CD4-positive, alpha-beta memory T cell (primary cell): ENCODE data around the gene SLC6A17. TPM values are rescaled to one million over a fixed set of nuclear protein-coding genes. Genes with fewer than 3 reads are reported as not detected.

Source experiments
- CTCF ChIA-PET: fragments of 350-600 bp; sonication (Branson Sonifier 250); formaldehyde crosslinking; loops from one replicate; lab custom pipeline; 2021; ENCODE audit warnings: inconsistent platforms; ENCODE audit not compliant: partially characterized antibody; lab: Charles Lee
- POLR2A ChIA-PET: fragments of 350-600 bp; sonication (Branson Sonifier 250); formaldehyde crosslinking; loops from one replicate; lab custom pipeline; 2021; ENCODE audit not compliant: partially characterized antibody; lab: Charles Lee
- DNase-seq, 5 donors: peaks; one replicate each; pipeline versions ENCODE4 v3.0.0 to v3.0.0-alpha.2; 2020 to 2022; ENCODE audit warnings: mixed read lengths in 1 of 5
- H3K27ac ChIP-seq: one replicate; pipeline ENCODE4 v1.7.0; 2013; ENCODE audit warnings: low read depth, low read length
- H3K27me3 ChIP-seq: 2 replicates; pipeline ENCODE4 v1.7.0; 2013; ENCODE audit warnings: mild to moderate bottlenecking, low read length, moderate library complexity; ENCODE audit not compliant: insufficient read depth
- H3K36me3 ChIP-seq: 2 replicates; pipeline ENCODE4 v1.7.0; 2013; ENCODE audit warnings: mild to moderate bottlenecking, low read length, moderate library complexity; ENCODE audit not compliant: insufficient read depth
- H3K4me1 ChIP-seq: 2 replicates; pipeline ENCODE4 v1.7.0; 2013; ENCODE audit warnings: mild to moderate bottlenecking, low read length, moderate library complexity; ENCODE audit not compliant: insufficient read depth
- H3K4me3 ChIP-seq, 2 donors: one replicate each; pipeline ENCODE4 v1.7.0; 2013; ENCODE audit warnings: low read length in 2 of 2, mild to moderate bottlenecking in 1 of 2
- H3K9me3 ChIP-seq, 2 donors: one replicate each; pipeline ENCODE4 v1.7.0; 2013; ENCODE audit warnings: low read length in 2 of 2, control low read depth in 1 of 2; ENCODE audit not compliant: control insufficient read depth in 1 of 2
- H3K27ac Mint-ChIP-seq, 7 donors: one replicate each; pipeline ENCODE4 v1.8.0; 2020 to 2021; ENCODE audit warnings: mixed read lengths in 7 of 7, mild to moderate bottlenecking in 6 of 7, inconsistent platforms in 3 of 7, moderate library complexity in 3 of 7
- H3K27me3 Mint-ChIP-seq, 2 donors: one replicate each; pipeline ENCODE4 v1.8.0; 2020 to 2021; ENCODE audit warnings: mixed read lengths in 2 of 2
- H3K36me3 Mint-ChIP-seq, 2 donors: one replicate each; pipeline ENCODE4 v1.8.0; 2020 to 2021; ENCODE audit warnings: mixed read lengths in 2 of 2, inconsistent platforms in 1 of 2, mild to moderate bottlenecking in 1 of 2
- H3K4me1 Mint-ChIP-seq, 4 donors: one replicate each; pipeline ENCODE4 v1.8.0; 2020 to 2021; ENCODE audit warnings: mixed read lengths in 4 of 4, mild to moderate bottlenecking in 1 of 4
- H3K4me3 Mint-ChIP-seq, 8 donors: one replicate each; pipeline ENCODE4 v1.8.0; 2020 to 2021; ENCODE audit warnings: mixed read lengths in 8 of 8, mild to moderate bottlenecking in 7 of 8, moderate library complexity in 6 of 8, inconsistent platforms in 3 of 8
- H3K9me3 Mint-ChIP-seq, 8 donors: one replicate each; pipeline ENCODE4 v1.8.0; 2020 to 2021; ENCODE audit warnings: mixed read lengths in 8 of 8, mild to moderate bottlenecking in 5 of 8, inconsistent platforms in 3 of 8, moderate library complexity in 1 of 8
- intact Hi-C: fragments of 100-400 bp; cut with micrococcal nuclease; formaldehyde crosslinking; loops from one replicate; pipeline ENCODE4 v1.15.1; 2023
- polyA plus RNA-seq, 2 donors: library from polyadenylated mRNA; unstranded; fragments of 300-500 nt; fragmentation: Illumina TruSeq; gene quantifications; one replicate each; pipeline ENCODE4 v1.2.3, GENCODE V29; 2021
- total RNA-seq, 2 experiments: library from RNA; stranded (reverse); gene quantifications; one replicate each; pipeline ENCODE4 v1.2.3, GENCODE V29; 2021

The SLC6A17 gene
- total and polyA plus RNA-seq, 4 experiments from 2014 or later: not detected

- Histone ChIP-seq H3K27me3 (no peaks in the 10 kb centered on the region), H3K4me1 (no peaks in the 10 kb centered on the region), H3K27ac (no peak overlapping the region), H3K4me3 (no peak overlapping the region), H3K36me3 (no peaks in the 10 kb centered on the region), H3K9me3 (no peaks in the 10 kb centered on the region)
- Mint-ChIP-seq H3K4me3 (no peak overlapping the region), H3K36me3 (peaks cover 4 to 14% of the 10 kb centered on the region in 2 donors), H3K9me3 (no peaks in the 10 kb centered on the region), H3K27ac (no peak overlapping the region), H3K27me3 (no peaks in the 10 kb centered on the region), H3K4me1 (peaks cover 0 to 9% (median 6%) of the 10 kb centered on the region in 4 donors)
- POLR2A ChIA-PET: no interaction called here
- CTCF ChIA-PET: interaction anchor here (1.1 to 2.0 kb wide), 3 partner anchors 12 to 239 kb away, joined by 7 to 10 read pairs (median 8); no protein-coding TSS in a partner anchor
- DNase-seq: peak in 1 of 5 donors; percentile 13
- intact Hi-C loops: no loop called here
Observed at GRCh38 chr1:110220324-110220723, 70.0 kb downstream of the SLC6A17 start.

- Histone ChIP-seq H3K36me3 (no peaks in the 10 kb centered on the region), H3K4me3 (no peak overlapping the region), H3K4me1 (no peaks in the 10 kb centered on the region), H3K27ac (no peak overlapping the region), H3K27me3 (no peaks in the 10 kb centered on the region), H3K9me3 (no peaks in the 10 kb centered on the region)
- intact Hi-C loops: no loop called here
- DNase-seq: no peak
- Mint-ChIP-seq H3K27me3 (no peaks in the 10 kb centered on the region), H3K4me3 (no peak overlapping the region), H3K9me3 (no peaks in the 10 kb centered on the region), H3K4me1 (peaks cover 0 to 8% (median 5%) of the 10 kb centered on the region in 4 donors), H3K27ac (no peak overlapping the region), H3K36me3 (peaks cover 4 to 14% of the 10 kb centered on the region in 2 donors)
- CTCF ChIA-PET: interaction anchor here (0.8 to 2.2 kb wide), 2 partner anchors 13 to 24 kb away, joined by 3 to 9 read pairs; no protein-coding TSS in a partner anchor
- POLR2A ChIA-PET: interaction anchor here (0.7 kb wide), 1 partner anchor 9 kb away, joined by 4 read pairs; no protein-coding TSS in a partner anchor
Observed at GRCh38 chr1:110221119-110221518, 70.8 kb downstream of the SLC6A17 start.

- H3K4me3 ChIP-seq: no peak overlapping the region
Observed at GRCh38 chr1:110223127-110223526, 72.8 kb downstream of the SLC6A17 start.

GRCh38 chr1:110223581-110223980 lies 73.3 kb downstream of the SLC6A17 start:
- POLR2A ChIA-PET: no interaction called here
- H3K27ac ChIP-seq: no peak overlapping the region

More at GRCh38 chr1:110223127-110223526, 72.8 kb downstream of the SLC6A17 start:
- Mint-ChIP-seq H3K4me3 (no peak overlapping the region), H3K27ac (no peak overlapping the region), H3K36me3 (peaks cover 4 to 14% of the 10 kb centered on the region in 2 donors), H3K4me1 (peaks cover 0 to 1% (median 0%) of the 10 kb centered on the region in 4 donors), H3K9me3 (no peaks in the 10 kb centered on the region), H3K27me3 (no peaks in the 10 kb centered on the region)
- CTCF ChIA-PET: no interaction called here
- intact Hi-C loops: no loop called here
- Histone ChIP-seq H3K9me3 (no peaks in the 10 kb centered on the region), H3K27me3 (no peaks in the 10 kb centered on the region), H3K36me3 (no peaks in the 10 kb centered on the region), H3K4me1 (no peaks in the 10 kb centered on the region), H3K27ac (no peak overlapping the region)
- no peak for DNase-seq
- POLR2A ChIA-PET: no interaction called here

GRCh38 chr1:110224240-110224995 lies 74.1 kb downstream of the SLC6A17 start:
- intact Hi-C loops: no loop called here
- ChIA-PET CTCF (interaction anchor here (1.0 to 1.2 kb wide), 3 partner anchors 17 to 88 kb away, joined by 3 to 11 read pairs (median 4); no protein-coding TSS in a partner anchor), POLR2A (interaction anchor here (0.8 to 1.1 kb wide), 2 partner anchors 13 to 114 kb away, joined by 3 to 4 read pairs; no protein-coding TSS in a partner anchor)
- Mint-ChIP-seq H3K9me3 (no peaks in the 10 kb centered on the region), H3K4me3 (no peak overlapping the region), H3K27me3 (no peaks in the 10 kb centered on the region), H3K27ac (no peak overlapping the region), H3K36me3 (peaks cover 7 to 14% of the 10 kb centered on the region in 2 donors), H3K4me1 (peaks cover 0 to 1% (median 0%) of the 10 kb centered on the region in 4 donors)
- H3K27ac ChIP-seq: no peak overlapping the region
- H3K4me1 ChIP-seq: no peaks in the 10 kb centered on the region
- no peaks in the 10 kb centered on the region for H3K27me3 ChIP-seq
- no peak overlapping the region for H3K4me3 ChIP-seq
- H3K9me3 ChIP-seq: no peaks in the 10 kb centered on the region
- no peaks in the 10 kb centered on the region for H3K36me3 ChIP-seq
- no peak for DNase-seq

More at GRCh38 chr1:110223581-110223980, 73.3 kb downstream of the SLC6A17 start:
- intact Hi-C loops: no loop called here
- no peak overlapping the region for H3K4me3 ChIP-seq
- Mint-ChIP-seq H3K27ac (no peak overlapping the region), H3K4me3 (no peak overlapping the region), H3K27me3 (no peaks in the 10 kb centered on the region), H3K4me1 (peaks cover 0 to 1% (median 0%) of the 10 kb centered on the region in 4 donors), H3K9me3 (no peaks in the 10 kb centered on the region), H3K36me3 (peaks cover 4 to 14% of the 10 kb centered on the region in 2 donors)
- H3K27me3 ChIP-seq: no peaks in the 10 kb centered on the region
- no peaks in the 10 kb centered on the region for H3K4me1 ChIP-seq
- no peaks in the 10 kb centered on the region for H3K36me3 ChIP-seq
- DNase-seq: no peak
- H3K9me3 ChIP-seq: no peaks in the 10 kb centered on the region
- CTCF ChIA-PET: no interaction called here

- no peak overlapping the region for H3K4me3 Mint-ChIP-seq
- peaks cover 9 to 11% of the 10 kb centered on the region in 2 donors for H3K36me3 Mint-ChIP-seq
- Histone ChIP-seq H3K36me3 (no peaks in the 10 kb centered on the region), H3K27me3 (no peaks in the 10 kb centered on the region), H3K4me1 (no peaks in the 10 kb centered on the region), H3K9me3 (no peaks in the 10 kb centered on the region), H3K4me3 (no peak overlapping the region), H3K27ac (no peak overlapping the region)
- intact Hi-C loops: no loop called here
- no peak for DNase-seq
- no peak overlapping the region for H3K27ac Mint-ChIP-seq
- no peaks in the 10 kb centered on the region for H3K9me3 Mint-ChIP-seq
- POLR2A ChIA-PET: interaction anchor here (0.8 to 1.1 kb wide), 2 partner anchors 14 to 113 kb away, joined by 3 to 4 read pairs; no protein-coding TSS in a partner anchor
- H3K27me3 Mint-ChIP-seq: no peaks in the 10 kb centered on the region
- CTCF ChIA-PET: interaction anchor here (1.0 to 2.6 kb wide), 4 partner anchors 17 to 87 kb away, joined by 3 to 11 read pairs (median 6); no protein-coding TSS in a partner anchor
- H3K4me1 Mint-ChIP-seq: peaks cover 0 to 1% (median 0%) of the 10 kb centered on the region in 4 donors
Observed at GRCh38 chr1:110225212-110225611, 74.9 kb downstream of the SLC6A17 start.
